NCI-H2171 (cell line): ENCODE results near the gene ATP5ME.

Experiments
- DNase-seq: peaks from one replicate; lab custom pipeline; 2025; lab: John Stamatoyannopoulos, UW

The ATP5ME gene

GRCh38 chr4:633406-633805 lies 40.7 kb downstream of the ATP5ME start:
- no peak for DNase-seq

- no peak for DNase-seq
Observed at GRCh38 chr4:632926-633325, 41.1 kb downstream of the ATP5ME start.

GRCh38 chr4:632196-632790 lies 41.8 kb downstream of the ATP5ME start:
- no peak for DNase-seq

- DNase-seq, result no peak
Observed at GRCh38 chr4:630656-631055, 43.4 kb downstream of the ATP5ME start.

GRCh38 chr4:629915-630641 lies 44.0 kb downstream of the ATP5ME start:
- no peak for DNase-seq

GRCh38 chr4:629636-629914 lies 44.5 kb downstream of the ATP5ME start:
- DNase-seq, result no peak

- no peak for DNase-seq
Observed at GRCh38 chr4:628821-629635, 45.0 kb downstream of the ATP5ME start.

- DNase-seq, result no peak
Observed at GRCh38 chr4:628311-628741, 45.8 kb downstream of the ATP5ME start.

GRCh38 chr4:627347-628125 lies 46.5 kb downstream of the ATP5ME start:
- DNase-seq, result no peak

GRCh38 chr4:626201-627091 lies 47.6 kb downstream of the ATP5ME start:
- no peak for DNase-seq

- DNase-seq, result no peak
Observed at GRCh38 chr4:625631-626161, 48.4 kb downstream of the ATP5ME start.

GRCh38 chr4:624705-625590 lies 49.1 kb downstream of the ATP5ME start, which contains the start of gene PDE6B:
Gene PDE6B (plus strand): TSS chr4:625573. CDS start chr4:625627, 54 bp downstream.
- DNase-seq, result no peak

- DNase-seq, result no peak
Observed at GRCh38 chr4:623914-624566, 50.0 kb downstream of the ATP5ME start.

- no peak for DNase-seq
Observed at GRCh38 chr4:622996-623913, 50.8 kb downstream of the ATP5ME start.
